PC-9 (cell line): ENCODE measurements around the gene CD38. TPM values are rescaled to one million over a fixed set of nuclear protein-coding genes. Genes with fewer than 3 reads are reported as not detected.

ENCODE experiments used
- BruUV-seq: library from RNA; stranded (reverse); fragments of 400-500 nt; replicated peaks from 2 replicates; lab custom pipeline; 2021; lab: Mats Ljungman, UMichigan
- CTCF ChIA-PET: fragments of 300-600 bp; sonication (Branson Sonifier 250); formaldehyde crosslinking; loops from one replicate; lab custom pipeline; 2022; ENCODE audit warnings: antibody characterized with exemption; lab: Charles Lee
- POLR2A ChIA-PET: fragments of 300-600 bp; sonication (Branson Sonifier 250); formaldehyde crosslinking; loops from one replicate; lab custom pipeline; 2022; ENCODE audit warnings: antibody characterized with exemption; ENCODE audit not compliant: unreplicated experiment; lab: Charles Lee
- DNase-seq, 2 experiments: peaks; one replicate each; pipeline versions ENCODE4 v3.0.0 to v3.0.0-alpha.2; 2015 to 2022; ENCODE audit warnings: mixed read lengths in 1 of 2
- H2AFZ ChIP-seq: fragments of 200-600 bp; sonication (generic); 2 replicates; pipeline ENCODE4 v1.8.1; 2017; ENCODE audit warnings: antibody characterized with exemption
- H3F3A ChIP-seq: fragments of 200-600 bp; sonication (generic); 2 replicates; pipeline ENCODE4 v1.8.1; 2017; ENCODE audit warnings: antibody characterized with exemption, mild to moderate bottlenecking, low read depth; ENCODE audit not compliant: insufficient read depth
- H3K27ac ChIP-seq: fragments of 200-600 bp; sonication (generic); 2 replicates; pipeline ENCODE4 v1.6.1; 2016; ENCODE audit warnings: mixed run types
- H3K27me3 ChIP-seq: fragments of 200-600 bp; sonication (generic); 2 replicates; pipeline ENCODE4 v1.6.1; 2016; ENCODE audit warnings: low read depth, mixed run types; ENCODE audit not compliant: insufficient read depth
- H3K36me3 ChIP-seq: fragments of 200-600 bp; sonication (generic); 2 replicates; pipeline ENCODE4 v1.6.1; 2016; ENCODE audit warnings: low read depth, mixed run types
- H3K4me1 ChIP-seq: fragments of 200-600 bp; sonication (generic); replicated peaks from 2 replicates; pipeline ENCODE4 v1.6.1; 2016; ENCODE audit warnings: mixed run types; ENCODE audit not compliant: insufficient read depth
- H3K4me2 ChIP-seq: fragments of 200-600 bp; sonication (generic); 2 replicates; pipeline ENCODE4 v1.6.1; 2017; ENCODE audit warnings: mixed run types
- H3K4me3 ChIP-seq: fragments of 200-600 bp; sonication (generic); 2 replicates; pipeline ENCODE4 v1.6.1; 2016; ENCODE audit warnings: mixed run types
- H3K79me2 ChIP-seq: fragments of 200-600 bp; sonication (generic); 2 replicates; pipeline ENCODE4 v1.6.1; 2017; ENCODE audit warnings: low read depth, mixed run types
- H3K9me2 ChIP-seq: fragments of 200-600 bp; sonication (generic); 2 replicates; pipeline ENCODE4 v1.8.1; 2017; ENCODE audit warnings: mild to moderate bottlenecking; ENCODE audit not compliant: insufficient read depth
- H3K9me3 ChIP-seq: fragments of 200-600 bp; sonication (generic); 2 replicates; pipeline ENCODE4 v1.8.1; 2016; ENCODE audit warnings: low read depth; ENCODE audit not compliant: insufficient read depth
- H4K20me1 ChIP-seq: fragments of 200-600 bp; sonication (generic); 2 replicates; pipeline ENCODE4 v1.8.1; 2017; ENCODE audit not compliant: insufficient read depth
- EZH2 ChIP-seq: fragments of 200-600 bp; sonication (generic); IDR thresholded peaks from 2 replicates; pipeline ENCODE4 v1.8.0; 2017; ENCODE audit warnings: antibody characterized with exemption, low read depth
- intact Hi-C: fragments of 100-400 bp; cut with micrococcal nuclease; formaldehyde crosslinking; loops from one replicate; pipeline ENCODE4 v1.10.0; 2022; ENCODE audit not compliant: unreplicated experiment
- total RNA-seq: library from RNA; stranded (reverse); gene quantifications from 2 replicates; pipeline ENCODE4 v1.2.3, GENCODE V29; 2021
- TF ChIP-seq, protein P1 (sequence below): fragments of 200-600 bp; sonication (generic); conservative IDR thresholded peaks from 2 replicates; pipeline ENCODE4 v1.6.1; 2017; ENCODE audit warnings: mixed run types, antibody characterized with exemption, mild to moderate bottlenecking, moderate library complexity

Gene CD38
- total RNA-seq, 1 experiment from 2014 or later = 0.90 TPM

- Histone ChIP-seq H3K9me2 (no peaks in the 10 kb centered on the region), H3K9me3 (no peaks in the 10 kb centered on the region; the same call in 1 of the 2 replicates), H3K79me2 (no peaks in the 10 kb centered on the region), H4K20me1 (no peaks in the 10 kb centered on the region), H3K27ac (no peak overlapping the region), H3K27me3 (no peaks in the 10 kb centered on the region), H2AFZ (no peak overlapping the region), H3K4me1 (no peaks in the 10 kb centered on the region), H3K4me2 (no peak overlapping the region), H3K4me3 (no peak overlapping the region), H3F3A (no peaks in the 10 kb centered on the region), H3K36me3 (no peaks in the 10 kb centered on the region)
- ChIA-PET CTCF (interaction anchor here (0.6 kb wide), 1 partner anchor 85 kb away, joined by 5 read pairs; no protein-coding TSS in a partner anchor), POLR2A (no interaction called here)
- no peak for TF ChIP-seq EZH2
- TF ChIP-seq, protein P1, sequence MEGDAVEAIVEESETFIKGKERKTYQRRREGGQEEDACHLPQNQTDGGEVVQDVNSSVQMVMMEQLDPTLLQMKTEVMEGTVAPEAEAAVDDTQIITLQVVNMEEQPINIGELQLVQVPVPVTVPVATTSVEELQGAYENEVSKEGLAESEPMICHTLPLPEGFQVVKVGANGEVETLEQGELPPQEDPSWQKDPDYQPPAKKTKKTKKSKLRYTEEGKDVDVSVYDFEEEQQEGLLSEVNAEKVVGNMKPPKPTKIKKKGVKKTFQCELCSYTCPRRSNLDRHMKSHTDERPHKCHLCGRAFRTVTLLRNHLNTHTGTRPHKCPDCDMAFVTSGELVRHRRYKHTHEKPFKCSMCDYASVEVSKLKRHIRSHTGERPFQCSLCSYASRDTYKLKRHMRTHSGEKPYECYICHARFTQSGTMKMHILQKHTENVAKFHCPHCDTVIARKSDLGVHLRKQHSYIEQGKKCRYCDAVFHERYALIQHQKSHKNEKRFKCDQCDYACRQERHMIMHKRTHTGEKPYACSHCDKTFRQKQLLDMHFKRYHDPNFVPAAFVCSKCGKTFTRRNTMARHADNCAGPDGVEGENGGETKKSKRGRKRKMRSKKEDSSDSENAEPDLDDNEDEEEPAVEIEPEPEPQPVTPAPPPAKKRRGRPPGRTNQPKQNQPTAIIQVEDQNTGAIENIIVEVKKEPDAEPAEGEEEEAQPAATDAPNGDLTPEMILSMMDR = no peak
- DNase-seq = no peak
- BruUV-seq = no TSS peak
- intact Hi-C loops = no loop called here
These were observed 86.8 kb downstream of the CD38 start for GRCh38 chr4:15864651-15865566.

DNA sequence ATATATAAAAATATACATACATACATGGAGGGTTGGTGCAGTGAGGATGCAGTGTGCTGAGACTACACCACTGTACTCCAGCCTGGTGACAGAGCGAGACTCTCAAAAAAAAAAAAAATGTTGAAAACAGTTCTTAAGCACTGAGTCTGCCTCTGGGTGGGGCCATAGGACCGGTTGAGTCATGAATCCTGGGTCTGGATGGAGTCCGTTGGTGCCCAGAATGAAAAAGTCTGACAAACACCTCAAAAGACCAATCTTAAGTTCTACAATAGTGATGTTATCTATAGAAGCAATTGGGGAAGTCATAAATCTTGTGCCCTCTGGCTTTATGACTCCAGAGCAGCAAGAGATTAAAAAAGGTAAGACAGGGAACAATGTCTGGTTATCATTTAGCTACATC, 90.0 kb downstream of the CD38 start:
- intact Hi-C loops = loop anchor here (2.0 kb wide), 1 partner anchor 15 kb away; no protein-coding TSS in a partner anchor
- Histone ChIP-seq H3F3A (no peaks in the 10 kb centered on the region), H3K79me2 (no peaks in the 10 kb centered on the region), H3K27me3 (no peaks in the 10 kb centered on the region), H3K36me3 (no peaks in the 10 kb centered on the region), H3K4me1 (no peaks in the 10 kb centered on the region), H3K9me3 (no peaks in the 10 kb centered on the region), H3K9me2 (no peaks in the 10 kb centered on the region), H2AFZ (no peak overlapping the region), H3K27ac (no peak overlapping the region), H4K20me1 (no peaks in the 10 kb centered on the region), H3K4me2 (no peak overlapping the region), H3K4me3 (no peak overlapping the region)
- ChIA-PET CTCF (no interaction called here), POLR2A (no interaction called here)
- TF ChIP-seq, protein P1 = no peak
- TF ChIP-seq EZH2 = no peak
- BruUV-seq = no TSS peak
- peak in 1 of 2 experiments; percentile 5 for DNase-seq

- Histone ChIP-seq H3K79me2 (no peaks in the 10 kb centered on the region), H4K20me1 (no peaks in the 10 kb centered on the region), H3F3A (no peaks in the 10 kb centered on the region), H3K4me3 (no peak overlapping the region), H3K27ac (no peak overlapping the region), H3K27me3 (no peaks in the 10 kb centered on the region), H3K4me1 (no peaks in the 10 kb centered on the region), H3K9me2 (no peaks in the 10 kb centered on the region), H3K9me3 (no peaks in the 10 kb centered on the region), H3K4me2 (no peak overlapping the region), H2AFZ (no peak overlapping the region), H3K36me3 (no peaks in the 10 kb centered on the region)
- no TSS peak for BruUV-seq
- ChIA-PET CTCF (no interaction called here), POLR2A (no interaction called here)
- TF ChIP-seq, protein P1 = no peak
- no peak for TF ChIP-seq EZH2
- intact Hi-C loops = loop anchor here (2.0 kb wide), 1 partner anchor 16 kb away; no protein-coding TSS in a partner anchor
- no peak for DNase-seq
These were observed 90.8 kb downstream of the CD38 start for GRCh38 chr4:15868826-15869413.
